Measurements from ENCODE around the gene CGB3. TPM values are rescaled to one million over a fixed set of nuclear protein-coding genes. Genes with fewer than 3 reads are reported as not detected.
A peak's percentile ranks its signal among the peaks of the same experiment; 100 is the strongest.

Gene CGB3
- polyA plus RNA-seq, 1 of the 3 experiments (the other 2 are of a cell fraction): 0.10 TPM

GRCh38 chr19:49017666-49018351 lies 6.3 kb downstream of the CGB3 start (continued):
- TF ChIP-seq REST (IDR thresholded peaks at IDR 0.05; ENCODE audit: low read depth, low read length): no peak

GRCh38 chr19:49017041-49017665 lies 7.0 kb downstream of the CGB3 start, which contains the start of gene LHB:
Gene LHB (minus strand): TSS chr19:49017091. CDS start chr19:49017081, 10 bp downstream.
- H3K4me1 ChIP-seq (ENCODE audit: control insufficient read depth in 1 of 2, insufficient read depth in 2 of 2, low read depth in 1 of 2, low read length in 1 of 2): peaks cover 0 to 35% of the 10 kb centered on the region in 2 experiments; a peak in 1 of 4 replicates
- peak within 1 kb of the TSS; percentile 18; the same call in 1 of the 2 replicates for H3K9ac ChIP-seq

More at GRCh38 chr19:49017041-49017665, 7.0 kb downstream of the CGB3 start, which contains the start of gene LHB:
- Histone ChIP-seq H3K79me2 (ENCODE audit: insufficient read depth) (no peaks in the 10 kb centered on the region), H2AFZ (ENCODE audit: low read depth) (no peak within 1 kb of the TSS), H3K9me3 (no peaks in the 10 kb centered on the region), H4K20me1 (ENCODE audit: insufficient read depth) (no peaks in the 10 kb centered on the region), H3K4me3 (ENCODE audit: low read depth in 2 of 2, low read length in 1 of 2) (peak within 1 kb of the TSS; percentile 46 to 60), H3K4me2 (peak within 1 kb of the TSS; percentile 79), H3K27me3 (ENCODE audit: insufficient read depth) (no peaks in the 10 kb centered on the region), H3F3A (replicated peaks; ENCODE audit: insufficient read depth) (peaks cover 24% of the 10 kb centered on the region), H3K9me2 (no peaks in the 10 kb centered on the region), H3K36me3 (replicated peaks in 1 of 2; ENCODE audit: control insufficient read depth in 1 of 2, insufficient read depth in 2 of 2, low read length in 1 of 2) (peaks cover 0 to 24% of the 10 kb centered on the region in 2 experiments), H3K27ac (ENCODE audit: low read depth in 2 of 2, low read length in 1 of 2) (no peak within 1 kb of the TSS)
- ChIA-PET POLR2A (interaction anchor here (1.5 kb wide), 1 partner anchor 8 kb away, joined by 7 read pairs; no protein-coding TSS in a partner anchor), CTCF (interaction anchor here (0.9 to 3.3 kb wide), 9 partner anchors 8 to 57 kb away, joined by 3 to 17 read pairs (median 5); partner anchors contain the start of genes GYS1 and RUVBL2)
- no peak for TF ChIP-seq ZBTB33 (IDR thresholded peaks at IDR 0.05; ENCODE audit: borderline replicate concordance, low read depth)
- TF ChIP-seq GATA2 (CRISPR knock-in tag; IDR thresholded peaks at IDR 0.05): no peak
- no peak for TF ChIP-seq POLR2AphosphoS5 (IDR thresholded peaks at IDR 0.05; ENCODE audit: low read depth, low read length)
- TF ChIP-seq FOSL2 (IDR thresholded peaks at IDR 0.05; ENCODE audit: borderline replicate concordance, low read depth): no peak
- TF ChIP-seq CHD2 (IDR thresholded peaks at IDR 0.05; ENCODE audit: low read length, partially characterized antibody): no peak
- no peak for TF ChIP-seq YY1 (IDR thresholded peaks at IDR 0.05; ENCODE audit: low read depth)
- TF ChIP-seq FOXM1 (IDR thresholded peaks at IDR 0.05; ENCODE audit: low read depth): no peak
- no peak for TF ChIP-seq TEAD4 (IDR thresholded peaks at IDR 0.05; ENCODE audit: borderline replicate concordance, insufficient read depth)
- no peak for TF ChIP-seq TAF1 (IDR thresholded peaks at IDR 0.05; ENCODE audit: borderline replicate concordance, low read depth, low read length)
- no peak for TF ChIP-seq PBX3 (IDR thresholded peaks at IDR 0.05)
- TF ChIP-seq TCF12 (IDR thresholded peaks at IDR 0.05): no peak
- no peak for TF ChIP-seq USF1 (IDR thresholded peaks at IDR 0.05; ENCODE audit: borderline replicate concordance, low read depth)
- no peak for TF ChIP-seq MXI1 (IDR thresholded peaks at IDR 0.05; ENCODE audit: low read depth, low read length)
- no peak for TF ChIP-seq RFX5 (IDR thresholded peaks at IDR 0.05; ENCODE audit: low read length)
- no peak for TF ChIP-seq SIN3A (IDR thresholded peaks at IDR 0.05; ENCODE audit: borderline replicate concordance, low read depth, low read length)
- TF ChIP-seq RXRA (IDR thresholded peaks at IDR 0.05; ENCODE audit: borderline replicate concordance, low read depth): no peak
- TF ChIP-seq REST (IDR thresholded peaks at IDR 0.05; ENCODE audit: low read depth, low read length): no peak
- DNase-seq: peak; percentile 42
- WGBS (ENCODE audit: low lambda C conversion rate): 89% methylated on average over 9 of the region's 17 CpGs
